Measurements from ENCODE around the gene FBXO41.

The FBXO41 gene, protein sequence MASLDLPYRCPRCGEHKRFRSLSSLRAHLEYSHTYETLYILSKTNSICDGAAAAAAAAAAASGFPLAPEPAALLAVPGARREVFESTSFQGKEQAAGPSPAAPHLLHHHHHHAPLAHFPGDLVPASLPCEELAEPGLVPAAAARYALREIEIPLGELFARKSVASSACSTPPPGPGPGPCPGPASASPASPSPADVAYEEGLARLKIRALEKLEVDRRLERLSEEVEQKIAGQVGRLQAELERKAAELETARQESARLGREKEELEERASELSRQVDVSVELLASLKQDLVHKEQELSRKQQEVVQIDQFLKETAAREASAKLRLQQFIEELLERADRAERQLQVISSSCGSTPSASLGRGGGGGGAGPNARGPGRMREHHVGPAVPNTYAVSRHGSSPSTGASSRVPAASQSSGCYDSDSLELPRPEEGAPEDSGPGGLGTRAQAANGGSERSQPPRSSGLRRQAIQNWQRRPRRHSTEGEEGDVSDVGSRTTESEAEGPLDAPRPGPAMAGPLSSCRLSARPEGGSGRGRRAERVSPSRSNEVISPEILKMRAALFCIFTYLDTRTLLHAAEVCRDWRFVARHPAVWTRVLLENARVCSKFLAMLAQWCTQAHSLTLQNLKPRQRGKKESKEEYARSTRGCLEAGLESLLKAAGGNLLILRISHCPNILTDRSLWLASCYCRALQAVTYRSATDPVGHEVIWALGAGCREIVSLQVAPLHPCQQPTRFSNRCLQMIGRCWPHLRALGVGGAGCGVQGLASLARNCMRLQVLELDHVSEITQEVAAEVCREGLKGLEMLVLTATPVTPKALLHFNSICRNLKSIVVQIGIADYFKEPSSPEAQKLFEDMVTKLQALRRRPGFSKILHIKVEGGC
- 24.3 to 39.3 (median 34.6) reads per million in 4 experiments for total RNA-seq

GRCh38 chr2:73284296-73285158 lies at the start of gene FBXO41:
FBXO41 (minus strand) TSS chr2:73284478; CDS start chr2:73269630, 14,848 bp downstream.
- peak; percentile 57 for DNase-seq

- DNase-seq: no peak
Observed at GRCh38 chr2:73334045-73334444, 49.8 kb upstream of the FBXO41 start.

DNA sequence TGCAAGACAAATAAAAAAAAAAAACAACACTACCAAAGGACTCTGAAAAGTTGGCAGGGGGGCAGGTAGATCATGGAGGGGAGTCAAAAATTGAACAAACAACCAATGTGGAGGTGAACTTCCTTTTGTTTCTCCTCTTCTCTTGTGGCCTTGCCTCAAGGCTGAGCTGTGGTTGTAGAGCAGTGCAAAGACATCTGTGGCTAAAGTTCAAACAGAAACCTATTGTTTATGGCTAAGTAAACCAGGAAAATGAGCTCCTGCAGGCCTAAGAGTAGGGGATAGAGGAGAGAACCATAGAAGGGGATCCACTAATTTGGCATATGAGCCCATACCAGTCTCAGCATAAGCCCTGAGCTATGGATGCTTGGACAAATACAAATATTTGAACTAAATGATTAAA lies 49.3 kb upstream of the FBXO41 start:
- no peak for DNase-seq

DNA sequence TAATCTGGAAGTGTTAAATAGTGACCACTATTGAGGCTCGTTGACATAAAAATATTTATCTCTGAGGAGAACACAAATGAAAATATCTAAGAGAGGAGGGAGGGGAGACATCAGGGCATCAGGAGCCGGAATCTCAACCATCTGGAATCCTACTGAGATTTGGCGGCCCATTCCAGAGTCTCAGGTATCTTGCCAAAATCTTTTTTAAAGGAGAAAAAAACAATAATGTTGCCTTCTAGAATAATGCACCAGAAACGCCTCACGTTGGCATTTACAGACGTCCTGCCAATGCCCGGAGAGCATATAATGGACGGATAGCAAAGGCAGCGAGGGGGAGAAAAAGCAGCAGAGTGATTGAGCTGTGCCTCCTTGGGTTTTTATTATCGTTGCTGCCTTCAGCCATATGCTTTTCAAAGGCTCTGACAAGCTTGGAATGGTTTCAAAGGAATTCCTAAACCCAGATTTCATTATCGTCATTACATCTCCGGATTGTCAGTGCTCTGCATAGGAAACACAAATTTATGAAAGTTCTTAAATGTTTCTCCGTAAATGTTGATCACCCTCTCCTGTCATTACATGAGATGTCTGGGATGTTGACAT lies 39.9 kb upstream of the FBXO41 start:
- DNase-seq: no peak

DNA sequence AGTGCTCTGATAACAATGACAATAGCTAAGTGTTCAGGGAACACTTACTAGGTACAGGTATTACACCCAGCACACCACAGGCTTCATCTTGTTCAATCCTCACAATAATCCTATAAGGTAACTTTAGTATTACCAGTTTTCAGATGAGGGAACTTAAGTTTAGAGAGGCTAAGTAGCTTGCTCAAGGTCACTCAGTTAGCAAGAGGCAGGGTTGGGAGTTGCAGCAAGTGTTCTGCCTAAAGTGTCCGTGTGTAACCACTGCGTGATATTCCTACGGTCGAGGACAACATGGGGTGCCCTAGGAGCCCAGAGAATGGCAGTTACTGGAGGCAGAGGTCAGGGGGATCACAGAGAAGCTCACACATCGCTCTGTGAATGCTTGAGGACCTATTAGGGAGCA lies 39.3 kb upstream of the FBXO41 start:
- DNase-seq: no peak

- no peak for DNase-seq
Observed at GRCh38 chr2:73314441-73314840, 30.2 kb upstream of the FBXO41 start.

DNA sequence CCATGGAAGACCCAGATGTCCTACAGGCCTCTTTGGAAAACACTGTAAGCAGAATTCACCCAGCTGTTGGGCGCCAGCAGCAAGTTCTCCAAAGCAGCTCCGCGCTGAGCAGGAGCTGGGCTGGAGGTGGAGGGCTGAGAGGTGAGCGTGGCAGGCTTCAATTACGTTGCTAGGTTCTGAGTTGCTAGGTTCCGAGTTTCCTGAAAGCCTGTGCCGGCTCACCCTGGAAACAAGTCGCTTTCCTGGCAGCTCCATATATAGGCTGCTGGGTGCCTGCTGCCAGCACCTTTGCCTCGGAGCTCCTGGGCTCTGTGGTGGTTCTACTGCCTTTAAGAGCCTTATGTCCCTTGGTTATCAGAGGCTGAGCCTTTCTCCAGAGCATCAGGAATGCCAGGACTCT lies 23.4 kb upstream of the FBXO41 start:
- no peak for DNase-seq

GRCh38 chr2:73301636-73302035 lies 17.4 kb upstream of the FBXO41 start:
- DNase-seq: no peak

GRCh38 chr2:73300926-73301325 lies 16.6 kb upstream of the FBXO41 start:
- DNase-seq: no peak

- no peak for DNase-seq
Observed at GRCh38 chr2:73297586-73297985, 13.3 kb upstream of the FBXO41 start.

DNA sequence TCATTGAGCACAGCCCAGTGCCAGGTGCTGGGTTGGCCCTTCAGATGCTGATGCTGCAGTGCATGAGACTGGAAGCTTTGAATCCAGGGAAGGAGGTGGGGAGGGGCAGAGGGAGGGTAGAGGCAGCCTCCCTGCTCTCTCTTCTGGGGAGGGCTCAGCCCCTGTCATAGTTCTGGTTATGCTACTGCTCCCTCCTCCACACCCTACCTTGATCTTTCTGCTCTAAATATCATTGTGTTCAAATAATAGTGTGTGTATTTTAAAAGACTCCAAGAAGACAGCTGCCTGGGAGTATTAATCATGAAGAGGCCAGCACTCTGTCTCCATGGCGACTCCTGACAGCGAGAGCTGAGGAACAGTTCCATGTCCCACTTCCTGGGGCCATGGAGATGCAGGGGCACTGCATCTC lies 12.9 kb upstream of the FBXO41 start:
- DNase-seq: no peak

DNA sequence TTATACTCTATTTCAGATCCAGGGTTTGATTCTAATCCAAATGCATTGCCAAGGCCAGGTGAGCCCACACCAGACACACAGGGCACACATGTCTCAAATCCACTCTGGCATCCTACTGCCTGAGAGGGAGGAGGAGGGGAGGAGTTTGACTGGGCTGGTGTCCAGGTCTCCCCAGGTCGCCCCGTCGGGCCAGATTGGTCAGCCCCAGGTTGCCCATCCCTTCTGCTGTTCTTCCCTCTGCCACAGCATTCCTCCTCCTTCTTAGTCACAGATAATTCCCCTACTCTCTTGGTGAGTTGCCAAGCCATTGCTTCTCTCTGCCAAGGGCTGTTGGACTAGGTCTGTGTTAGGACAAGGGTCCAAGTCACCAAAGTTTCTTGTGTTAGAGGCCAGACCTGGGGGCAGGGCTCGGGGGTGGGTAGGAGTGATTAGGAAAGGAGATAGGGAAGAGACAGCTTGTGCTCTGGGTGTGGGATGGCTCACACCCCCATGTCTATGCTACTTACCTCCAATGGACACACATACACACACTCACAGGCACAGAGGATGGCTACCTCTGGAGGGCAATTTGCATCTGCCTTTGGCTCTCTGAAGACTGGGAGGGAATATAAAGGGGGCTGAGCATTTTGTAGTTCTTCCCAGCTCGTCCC lies 11.6 kb upstream of the FBXO41 start:
- no peak for DNase-seq

DNA sequence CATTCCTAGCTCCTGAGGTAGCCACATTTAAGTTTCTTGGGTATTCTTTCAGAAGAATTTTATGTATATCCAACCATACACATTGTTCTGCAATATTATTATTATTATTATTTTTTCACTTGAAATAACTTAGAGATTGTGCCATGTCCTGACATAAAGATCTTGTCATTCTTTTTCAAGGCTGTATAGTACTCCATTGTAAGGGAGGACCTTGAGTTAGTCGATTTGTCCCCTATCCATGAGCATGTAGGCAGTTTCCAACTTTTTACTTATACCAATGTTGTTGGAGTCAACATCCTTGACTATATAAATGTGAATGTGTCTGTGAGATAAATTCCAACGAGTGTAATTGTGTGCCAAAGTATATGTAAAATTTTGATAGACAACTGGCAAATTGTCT lies 10.0 kb upstream of the FBXO41 start:
- no peak for DNase-seq

DNA sequence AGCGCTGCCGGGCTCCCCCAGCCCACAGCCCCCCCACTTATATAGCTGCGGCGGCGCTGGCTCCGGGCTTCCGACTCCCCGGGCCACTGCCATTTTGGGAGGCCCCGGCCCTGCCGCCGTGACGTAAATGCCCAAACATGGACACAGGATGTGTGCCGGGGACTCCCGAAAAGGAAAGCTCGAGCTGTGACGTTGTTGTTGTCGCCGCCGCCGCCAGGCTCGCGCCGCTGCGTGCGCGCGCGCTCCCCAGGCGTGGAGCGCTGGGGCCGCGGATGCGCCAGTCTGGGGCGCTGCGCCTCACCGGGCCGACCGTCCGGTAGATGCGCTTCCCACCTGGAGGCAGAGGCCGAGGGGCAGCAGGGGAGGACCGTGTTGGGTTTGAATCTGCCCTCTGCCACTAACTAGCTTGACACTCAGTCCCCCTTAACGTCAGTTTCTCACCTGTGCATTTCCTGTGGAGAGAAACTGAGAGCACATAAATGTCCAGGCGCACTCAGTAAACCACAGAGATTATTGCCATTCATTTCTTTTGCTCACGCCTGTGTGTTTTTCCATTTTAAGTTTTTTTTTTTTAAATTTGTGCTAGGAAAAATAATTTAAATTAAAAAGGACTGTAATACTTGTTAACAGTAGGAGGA lies 9.4 kb upstream of the FBXO41 start, which contains the start of gene EGR4:
EGR4 (minus strand) TSS at position 15 of the 638 bp plus-strand sequence. CDS start 231 bp downstream, outside the sequence.
- peak; percentile 81 for DNase-seq

GRCh38 chr2:73292906-73293533 lies 8.7 kb upstream of the FBXO41 start:
- DNase-seq: no peak

GRCh38 chr2:73292316-73292905 lies 8.1 kb upstream of the FBXO41 start:
- DNase-seq: no peak

DNA sequence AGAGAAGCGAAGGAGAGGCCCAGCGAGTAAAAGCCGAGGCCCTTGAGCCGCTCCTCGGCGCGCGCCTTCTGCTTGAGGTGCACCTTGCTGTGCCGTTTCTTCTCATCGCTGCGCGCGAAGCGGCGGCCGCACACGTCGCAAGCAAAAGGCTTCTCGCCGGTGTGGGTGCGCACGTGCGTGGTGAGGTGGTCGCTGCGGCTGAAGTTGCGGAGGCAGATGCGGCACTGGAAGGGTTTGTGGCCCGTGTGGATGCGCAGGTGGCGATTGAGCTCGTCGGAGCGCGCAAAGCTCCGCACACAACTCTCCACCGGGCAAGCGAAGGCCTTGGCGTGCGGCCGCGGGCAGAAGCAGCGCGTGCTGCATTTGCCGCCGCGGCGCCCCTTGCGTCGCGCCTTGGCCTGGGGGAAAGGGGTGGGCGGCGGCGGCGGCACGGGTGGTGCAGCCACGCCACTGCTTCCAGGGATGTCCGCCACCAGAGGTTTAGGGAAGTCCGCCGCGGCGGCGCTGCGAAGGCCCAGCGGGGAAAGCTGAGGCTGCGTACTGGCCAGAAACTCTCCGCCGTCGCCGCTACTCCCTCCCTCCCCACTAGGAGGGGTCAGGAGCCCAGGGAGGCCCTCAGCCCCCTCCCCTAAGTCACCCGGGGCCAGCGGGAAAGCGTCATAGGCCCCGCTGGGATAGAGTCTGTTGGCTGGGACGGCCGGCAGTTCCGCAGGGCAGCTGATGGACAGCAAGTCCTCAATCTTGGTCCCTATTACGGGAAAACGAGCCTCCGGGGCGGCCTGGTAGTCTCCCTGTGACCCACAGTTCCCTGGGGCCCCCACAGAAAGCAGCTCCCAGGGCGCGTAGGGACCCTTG lies 7.4 kb upstream of the FBXO41 start:
- no peak for DNase-seq

DNA sequence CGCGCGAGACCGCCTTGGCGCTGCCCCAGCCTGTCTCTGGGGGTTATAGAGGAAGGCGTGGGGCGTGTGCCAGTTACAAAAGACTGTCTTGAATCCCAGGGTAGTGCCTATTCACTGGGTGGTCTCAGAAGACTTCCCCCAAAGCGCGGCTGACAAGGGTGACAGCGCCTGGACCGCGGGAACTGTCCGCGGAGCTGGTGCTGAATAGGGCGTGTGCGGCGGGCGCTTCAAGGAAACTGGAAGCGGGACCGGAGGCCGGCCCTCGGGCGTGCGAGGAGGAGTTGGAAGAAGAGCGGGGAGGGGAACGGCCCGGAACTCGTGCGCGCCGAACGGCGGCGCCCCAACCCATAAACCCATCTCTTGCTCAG lies 6.8 kb upstream of the FBXO41 start:
- DNase-seq: no peak
